ENCODE results near the gene CCDC33. TPM values are rescaled to one million over a fixed set of nuclear protein-coding genes. Genes with fewer than 3 reads are reported as not detected.

Gene CCDC33
- total RNA-seq, 1 experiment from 2014 or later, result 0.15 TPM

- DNase-seq (ENCODE audit: low read depth, low spot score) (no peak), ATAC-seq (peak; percentile 53)
- no peaks in the 10 kb centered on the region for H3K9me3 ChIP-seq (ENCODE audit: control insufficient read depth in 1 of 2, insufficient read depth in 1 of 2, low read depth in 1 of 2, low read length in 2 of 2)
- H3K27ac ChIP-seq (ENCODE audit: low read depth, low read length), result no peak overlapping the region
- H3K36me3 ChIP-seq (ENCODE audit: control insufficient read depth in 1 of 2, insufficient read depth in 2 of 2, low read length in 2 of 2), result no peaks in the 10 kb centered on the region
- H3K4me1 ChIP-seq (ENCODE audit: control insufficient read depth in 1 of 2, insufficient read depth in 2 of 2, low read length in 2 of 2), result peaks cover 2 to 20% of the 10 kb centered on the region in 2 experiments; a peak in 2 of 4 replicates
- no peak overlapping the region for H2AFZ ChIP-seq (ENCODE audit: low read depth, low read length, poor library complexity, severe bottlenecking)
- no peak overlapping the region for H3K4me3 ChIP-seq (replicated peaks in 1 of 2; ENCODE audit: low read depth in 1 of 2, low read length in 2 of 2)
- intact Hi-C loops (cut with micrococcal nuclease), result no loop called here
- BruUV-seq (replicated peaks), result no TSS peak
- H3K9ac ChIP-seq (ENCODE audit: low read length), result no peak overlapping the region
- TF ChIP-seq CTCF (IDR thresholded peaks at IDR 0.05 in 2 of 3, conservative IDR thresholded peaks at IDR 0.05 in 1 of 3; ENCODE audit: borderline replicate concordance in 1 of 3, insufficient read depth in 1 of 3, low read depth in 2 of 3, low read length in 2 of 3) (no peak), FOSL1 (IDR thresholded peaks at IDR 0.05; ENCODE audit: low read depth) (peak; percentile 32; the same call in 1 of the 2 replicates), CEBPB (IDR thresholded peaks at IDR 0.05; ENCODE audit: low read depth) (no peak), JUND (IDR thresholded peaks at IDR 0.05) (no peak), EZH2 (IDR thresholded peaks at IDR 0.05) (no peak), POLR2AphosphoS5 (IDR thresholded peaks at IDR 0.05; ENCODE audit: low read depth, low read length) (no peak), ZFX (IDR thresholded peaks at IDR 0.05) (no peak), ZNF274 (IDR thresholded peaks at IDR 0.05; ENCODE audit: low read depth, low read length) (no peak), ZBTB33 (IDR thresholded peaks at IDR 0.05; ENCODE audit: extremely low read depth, insufficient replicate concordance, low read length) (no peak), POLR2A (IDR thresholded peaks at IDR 0.05; ENCODE audit: borderline replicate concordance, extremely low read depth, insufficient read depth, insufficient read length) (no peak), EGR1 (IDR thresholded peaks at IDR 0.05; ENCODE audit: low read depth) (no peak), SP1 (IDR thresholded peaks at IDR 0.05; ENCODE audit: low read depth) (no peak)
- TF ChIP-seq, protein P1, sequence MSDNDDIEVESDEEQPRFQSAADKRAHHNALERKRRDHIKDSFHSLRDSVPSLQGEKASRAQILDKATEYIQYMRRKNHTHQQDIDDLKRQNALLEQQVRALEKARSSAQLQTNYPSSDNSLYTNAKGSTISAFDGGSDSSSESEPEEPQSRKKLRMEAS (IDR thresholded peaks at IDR 0.05), result 0 out of 2 replicates have a peak, but pooled peaks have one; percentile 44
- TF ChIP-seq, protein P2, sequence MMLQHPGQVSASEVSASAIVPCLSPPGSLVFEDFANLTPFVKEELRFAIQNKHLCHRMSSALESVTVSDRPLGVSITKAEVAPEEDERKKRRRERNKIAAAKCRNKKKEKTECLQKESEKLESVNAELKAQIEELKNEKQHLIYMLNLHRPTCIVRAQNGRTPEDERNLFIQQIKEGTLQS (IDR thresholded peaks at IDR 0.05), result no peak
- RAD21 ChIA-PET (ENCODE audit: low non-redundant PET in 1 of 2, low total read pairs in 2 of 2, uncharacterized antibody in 2 of 2, unreplicated experiment in 2 of 2), result no interaction called here
- POLR2A ChIA-PET, result no interaction called here
- peaks cover 6% of the 10 kb centered on the region; the same call in 1 of the 2 replicates for H3K27me3 ChIP-seq (ENCODE audit: insufficient read depth, low read length)
- no peaks in the 10 kb centered on the region for H4K20me1 ChIP-seq (ENCODE audit: insufficient read depth)
- CTCF ChIA-PET, result interaction anchor here (0.8 to 1.5 kb wide), 2 partner anchors 12 to 55 kb away, joined by 3 to 4 read pairs; no protein-coding TSS in a partner anchor
- H3K4me2 ChIP-seq (ENCODE audit: low read length), result peak overlapping the region; percentile 46
- no peaks in the 10 kb centered on the region for H3K79me2 ChIP-seq (ENCODE audit: insufficient read depth, low read length)
- H3K9me2 ChIP-seq (ENCODE audit: insufficient read depth), result no peaks in the 10 kb centered on the region
Measured at GRCh38 chr15:74252291-74252690, 16.2 kb downstream of the CCDC33 start.

All from HCT116 (cell line).